Measurements from ENCODE around the gene SLC35B3. TPM values are rescaled to one million over a fixed set of nuclear protein-coding genes. Genes with fewer than 3 reads are reported as not detected.

SLC35B3 gene
- total RNA-seq, 1 experiment from 2014 or later: 8.6 TPM

GRCh38 chr6:8387942-8388437, 47.4 kb downstream of the SLC35B3 start:
- Histone ChIP-seq H3K9me3 (ENCODE audit: control insufficient read depth in 1 of 2, insufficient read depth in 1 of 2, low read depth in 1 of 2, low read length in 2 of 2) (no peaks in the 10 kb centered on the region), H3K27me3 (ENCODE audit: insufficient read depth, low read length) (no peaks in the 10 kb centered on the region), H3K36me3 (ENCODE audit: control insufficient read depth in 1 of 2, insufficient read depth in 2 of 2, low read length in 2 of 2) (no peaks in the 10 kb centered on the region), H3K9me2 (ENCODE audit: insufficient read depth) (no peaks in the 10 kb centered on the region), H3K27ac (ENCODE audit: low read depth, low read length) (no peak overlapping the region), H4K20me1 (ENCODE audit: insufficient read depth) (no peaks in the 10 kb centered on the region), H3K9ac (ENCODE audit: low read length) (no peak overlapping the region), H3K4me3 (replicated peaks in 1 of 2; ENCODE audit: low read depth in 1 of 2, low read length in 2 of 2) (no peak overlapping the region), H2AFZ (ENCODE audit: low read depth, low read length, poor library complexity, severe bottlenecking) (no peak overlapping the region), H3K79me2 (ENCODE audit: insufficient read depth, low read length) (no peaks in the 10 kb centered on the region), H3K4me2 (ENCODE audit: low read length) (no peak overlapping the region), H3K4me1 (ENCODE audit: control insufficient read depth in 1 of 2, insufficient read depth in 2 of 2, low read length in 2 of 2) (no peaks in the 10 kb centered on the region)
- TF ChIP-seq ZNF274 (IDR thresholded peaks at IDR 0.05; ENCODE audit: low read depth, low read length) (no peak), POLR2A (IDR thresholded peaks at IDR 0.05; ENCODE audit: borderline replicate concordance, extremely low read depth, insufficient read depth, insufficient read length) (no peak), EZH2 (IDR thresholded peaks at IDR 0.05) (no peak), RAD21 (IDR thresholded peaks at IDR 0.05; ENCODE audit: low read depth) (no peak), SIN3A (IDR thresholded peaks at IDR 0.05; ENCODE audit: low read depth) (no peak), ZFX (IDR thresholded peaks at IDR 0.05) (no peak), CTCF (IDR thresholded peaks at IDR 0.05 in 2 of 3, conservative IDR thresholded peaks at IDR 0.05 in 1 of 3; ENCODE audit: borderline replicate concordance in 1 of 3, insufficient read depth in 1 of 3, low read depth in 2 of 3, low read length in 2 of 3) (no peak), REST (IDR thresholded peaks at IDR 0.05; ENCODE audit: low read depth) (no peak), TCF7L2 (IDR thresholded peaks at IDR 0.05; ENCODE audit: borderline replicate concordance, extremely low read depth, insufficient read depth, insufficient read length) (no peak), MAX (IDR thresholded peaks at IDR 0.05) (no peak), ZBTB33 (IDR thresholded peaks at IDR 0.05; ENCODE audit: extremely low read depth, insufficient replicate concordance, low read length) (no peak), YY1 (IDR thresholded peaks at IDR 0.05; ENCODE audit: extremely low read depth, insufficient replicate concordance, low read depth, low read length) (no peak), SRF (IDR thresholded peaks at IDR 0.05; ENCODE audit: low read depth) (no peak), CEBPB (IDR thresholded peaks at IDR 0.05; ENCODE audit: low read depth) (no peak), ATF3 (IDR thresholded peaks at IDR 0.05) (no peak), POLR2AphosphoS5 (IDR thresholded peaks at IDR 0.05; ENCODE audit: low read depth, low read length) (no peak), SP1 (IDR thresholded peaks at IDR 0.05; ENCODE audit: low read depth) (no peak), FOSL1 (IDR thresholded peaks at IDR 0.05; ENCODE audit: low read depth) (no peak)
- POLR2A ChIA-PET: no interaction called here
- no TSS peak for BruUV-seq (replicated peaks)
- intact Hi-C loops (cut with micrococcal nuclease): no loop called here
- RAD21 ChIA-PET (ENCODE audit: low non-redundant PET in 1 of 2, low total read pairs in 2 of 2, uncharacterized antibody in 2 of 2, unreplicated experiment in 2 of 2): no interaction called here
- ATAC-seq (no peak), DNase-seq (ENCODE audit: low read depth, low spot score) (no peak)
- CTCF ChIA-PET: no interaction called here
